Breast epithelium (tissue), 3 donors: ENCODE data around the gene AKAP14.

Experiments used
- CTCF ChIP-seq, 3 donors: fragments of 450-650 bp; IDR thresholded peaks; one replicate each; pipeline ENCODE4 v1.5.1; 2016 to 2017; ENCODE audit warnings: antibody characterized with exemption in 3 of 3, mild to moderate bottlenecking in 3 of 3, moderate library complexity in 3 of 3
- POLR2A ChIP-seq: fragments of 450-650 bp; IDR thresholded peaks from one replicate; pipeline ENCODE4 v1.6.1; 2016; ENCODE audit warnings: antibody characterized with exemption, mild to moderate bottlenecking, moderate library complexity
- POLR2AphosphoS5 ChIP-seq, 3 donors: sonication (generic); formaldehyde crosslinking; IDR thresholded peaks; one replicate each; pipeline ENCODE4 v1.6.1; 2017; ENCODE audit warnings: antibody characterized with exemption in 3 of 3

- TF ChIP-seq CTCF (IDR thresholded peaks at IDR 0.05) = no peak
- peak; percentile 20 for TF ChIP-seq POLR2A
- peak; percentile 51 to 87 (median 71) for TF ChIP-seq POLR2AphosphoS5 (IDR thresholded peaks at IDR 0.05)
These were observed 47.7 kb downstream of the AKAP14 start, which contains the start of gene NKAP for GRCh38 chrX:119943185-119943988.
